CD4-positive, alpha-beta T cell (primary cell): ENCODE measurements around the gene BAIAP2. TPM values are rescaled to one million over a fixed set of nuclear protein-coding genes. Genes with fewer than 3 reads are reported as not detected.

Experiments
- ATAC-seq: fragments of 200-7000 bp; cut with Tn5 transposase; one replicate; pipeline ENCODE4 v1.10.0; 2022; ENCODE audit warnings: mild to moderate bottlenecking; ENCODE audit not compliant: poor library complexity
- CTCF ChIA-PET: fragments of 350-600 bp; sonication (Branson Sonifier 250); formaldehyde crosslinking; loops from one replicate; lab custom pipeline; 2021; ENCODE audit warnings: antibody characterized with exemption, inconsistent platforms; lab: Charles Lee
- POLR2A ChIA-PET: fragments of 350-600 bp; sonication (Branson Sonifier 250); formaldehyde crosslinking; loops from one replicate; lab custom pipeline; 2021; ENCODE audit warnings: antibody characterized with exemption, inconsistent platforms; lab: Charles Lee
- DNase-seq, 14 experiments: peaks; one replicate each; pipeline ENCODE4 v3.0.0-alpha.2; 2013 to 2020; ENCODE audit warnings: mixed read lengths in 2 of 14
- H3K27ac ChIP-seq, 2 donors: one replicate each; pipeline versions ENCODE4 v1.5.1 to v1.7.0; 2013; ENCODE audit warnings: low read length in 2 of 2, low read depth in 1 of 2, mild to moderate bottlenecking in 1 of 2
- H3K27me3 ChIP-seq, 2 experiments: 1 replicate in 1 of 2; 2 replicates in 1 of 2; pipeline versions ENCODE4 v1.6.1 to v1.7.0; 2013; ENCODE audit warnings: low read length in 2 of 2, control low read depth in 1 of 2, mild to moderate bottlenecking in 1 of 2, moderate library complexity in 1 of 2; ENCODE audit not compliant: insufficient read depth in 2 of 2, control insufficient read depth in 1 of 2
- H3K36me3 ChIP-seq: one replicate; pipeline ENCODE4 v1.6.1; 2013; ENCODE audit warnings: low read length, control low read depth; ENCODE audit not compliant: insufficient read depth
- H3K4me1 ChIP-seq: one replicate; pipeline ENCODE4 v1.6.1; 2013; ENCODE audit warnings: low read length, control low read depth; ENCODE audit not compliant: insufficient read depth
- H3K4me3 ChIP-seq: one replicate; pipeline ENCODE4 v1.5.1; 2013; ENCODE audit warnings: mild to moderate bottlenecking, low read length, moderate library complexity
- H3K9me3 ChIP-seq, 2 experiments: 1 replicate in 1 of 2; 2 replicates in 1 of 2; pipeline versions ENCODE4 v1.6.1 to v1.7.0; 2013; ENCODE audit warnings: low read length in 2 of 2, mild to moderate bottlenecking in 2 of 2, control low read depth in 1 of 2, moderate library complexity in 1 of 2; ENCODE audit not compliant: control insufficient read depth in 1 of 2, insufficient read depth in 1 of 2
- H3K27ac Mint-ChIP-seq: one replicate; pipeline ENCODE4 v1.8.0; 2020; ENCODE audit warnings: mixed read lengths
- H3K27me3 Mint-ChIP-seq: one replicate; pipeline ENCODE4 v1.8.0; 2021; ENCODE audit warnings: mixed read lengths
- H3K36me3 Mint-ChIP-seq: one replicate; pipeline ENCODE4 v1.8.0; 2021; ENCODE audit warnings: low read depth, mixed read lengths
- H3K4me1 Mint-ChIP-seq: one replicate; pipeline ENCODE4 v1.8.0; 2021; ENCODE audit warnings: low read depth, mixed read lengths
- H3K4me3 Mint-ChIP-seq: one replicate; pipeline ENCODE4 v1.8.0; 2020; ENCODE audit warnings: mild to moderate bottlenecking, mixed read lengths
- H3K9me3 Mint-ChIP-seq: one replicate; pipeline ENCODE4 v1.8.0; 2020; ENCODE audit warnings: mixed read lengths
- intact Hi-C, 2 experiments: fragments of 100-400 bp; cut with DNase I in 1 of 2; cut with micrococcal nuclease in 1 of 2; formaldehyde crosslinking; loops; one replicate each; pipeline versions ENCODE4 v1.15.1 to v1.9.0; 2023 to 2025; cut with DNase I, micrococcal nuclease
- total RNA-seq, 174 experiments: library from RNA in 2 of 174; stranded (reverse) in 2 of 174; gene quantifications; one replicate each; pipeline ENCODE4 v1.2.3 and lab custom pipeline; 2021 to 2026
- TF ChIP-seq, protein P1 (sequence below): fragments of 200-600 bp; IDR thresholded peaks from one replicate; pipeline ENCODE4 v1.8.0; 2022; ENCODE audit warnings: antibody characterized with exemption, mild to moderate bottlenecking

BAIAP2 gene
- total RNA-seq, 2 experiments from 2014 or later, result 4.2 to 4.9 TPM

DNA sequence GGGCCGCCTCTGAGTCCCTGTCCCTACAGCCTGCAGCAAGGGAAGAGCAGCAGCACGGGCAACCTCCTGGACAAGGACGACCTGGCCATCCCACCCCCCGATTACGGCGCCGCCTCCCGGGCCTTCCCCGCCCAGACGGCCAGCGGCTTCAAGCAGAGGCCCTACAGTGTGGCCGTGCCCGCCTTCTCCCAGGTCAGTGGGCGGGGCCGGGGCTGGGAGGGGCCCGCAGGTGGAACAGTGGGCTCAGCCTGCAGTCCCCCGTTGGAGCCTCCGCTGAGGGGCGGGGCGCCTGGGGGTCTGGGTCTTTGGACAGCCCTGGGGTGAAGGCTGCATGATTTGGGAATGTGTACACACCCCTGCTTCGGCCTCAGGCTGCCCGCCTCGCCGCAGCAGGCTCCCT, 71.8 kb downstream of the BAIAP2 start:
- Mint-ChIP-seq H3K9me3 (no peaks in the 10 kb centered on the region), H3K4me3 (no peak overlapping the region), H3K27ac (no peak overlapping the region), H3K36me3 (no peaks in the 10 kb centered on the region), H3K4me1 (no peaks in the 10 kb centered on the region), H3K27me3 (no peaks in the 10 kb centered on the region)
- H3K4me1 ChIP-seq, result peaks cover 4% of the 10 kb centered on the region
- ChIA-PET POLR2A (no interaction called here), CTCF (no interaction called here)
- ATAC-seq (no peak), DNase-seq (no peak)
- no peaks in the 10 kb centered on the region for H3K9me3 ChIP-seq
- no peak overlapping the region for H3K27ac ChIP-seq
- no peaks in the 10 kb centered on the region for H3K36me3 ChIP-seq
- no peaks in the 10 kb centered on the region for H3K27me3 ChIP-seq
- TF ChIP-seq, protein P1, sequence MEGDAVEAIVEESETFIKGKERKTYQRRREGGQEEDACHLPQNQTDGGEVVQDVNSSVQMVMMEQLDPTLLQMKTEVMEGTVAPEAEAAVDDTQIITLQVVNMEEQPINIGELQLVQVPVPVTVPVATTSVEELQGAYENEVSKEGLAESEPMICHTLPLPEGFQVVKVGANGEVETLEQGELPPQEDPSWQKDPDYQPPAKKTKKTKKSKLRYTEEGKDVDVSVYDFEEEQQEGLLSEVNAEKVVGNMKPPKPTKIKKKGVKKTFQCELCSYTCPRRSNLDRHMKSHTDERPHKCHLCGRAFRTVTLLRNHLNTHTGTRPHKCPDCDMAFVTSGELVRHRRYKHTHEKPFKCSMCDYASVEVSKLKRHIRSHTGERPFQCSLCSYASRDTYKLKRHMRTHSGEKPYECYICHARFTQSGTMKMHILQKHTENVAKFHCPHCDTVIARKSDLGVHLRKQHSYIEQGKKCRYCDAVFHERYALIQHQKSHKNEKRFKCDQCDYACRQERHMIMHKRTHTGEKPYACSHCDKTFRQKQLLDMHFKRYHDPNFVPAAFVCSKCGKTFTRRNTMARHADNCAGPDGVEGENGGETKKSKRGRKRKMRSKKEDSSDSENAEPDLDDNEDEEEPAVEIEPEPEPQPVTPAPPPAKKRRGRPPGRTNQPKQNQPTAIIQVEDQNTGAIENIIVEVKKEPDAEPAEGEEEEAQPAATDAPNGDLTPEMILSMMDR, result no peak
- intact Hi-C loops, result no loop called here
- H3K4me3 ChIP-seq, result no peak overlapping the region

DNA sequence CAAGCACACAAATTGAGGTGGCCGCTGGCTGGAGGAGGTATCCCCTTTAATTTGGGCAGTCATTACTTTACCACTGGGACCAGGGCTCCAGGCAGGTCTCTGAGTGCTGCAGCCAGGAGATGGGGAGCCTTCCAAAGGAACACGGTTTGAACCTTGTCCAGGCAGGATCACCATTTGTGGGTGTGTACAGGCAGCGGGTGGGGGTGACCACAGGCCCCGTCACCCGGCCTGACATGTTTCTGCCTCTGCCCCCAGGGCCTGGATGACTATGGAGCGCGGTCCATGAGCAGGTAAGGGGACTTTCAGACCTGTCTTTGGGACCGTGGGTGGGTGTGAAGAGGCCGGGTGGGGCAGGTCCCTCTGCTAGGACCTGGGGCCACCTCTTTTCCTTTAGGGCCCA, 73.3 kb downstream of the BAIAP2 start:
- ChIA-PET CTCF (no interaction called here), POLR2A (no interaction called here)
- H3K9me3 Mint-ChIP-seq, result no peaks in the 10 kb centered on the region
- no peaks in the 10 kb centered on the region for H3K36me3 Mint-ChIP-seq
- Histone ChIP-seq H3K27ac (no peak overlapping the region), H3K36me3 (no peaks in the 10 kb centered on the region), H3K4me3 (no peak overlapping the region), H3K9me3 (no peaks in the 10 kb centered on the region), H3K4me1 (no peaks in the 10 kb centered on the region), H3K27me3 (no peaks in the 10 kb centered on the region)
- ATAC-seq, result no peak
- intact Hi-C loops, result no loop called here
- no peaks in the 10 kb centered on the region for H3K27me3 Mint-ChIP-seq
- DNase-seq, result no peak
- TF ChIP-seq, protein P1, result no peak
- no peaks in the 10 kb centered on the region for H3K4me1 Mint-ChIP-seq
- no peak overlapping the region for H3K27ac Mint-ChIP-seq
- no peak overlapping the region for H3K4me3 Mint-ChIP-seq

DNA sequence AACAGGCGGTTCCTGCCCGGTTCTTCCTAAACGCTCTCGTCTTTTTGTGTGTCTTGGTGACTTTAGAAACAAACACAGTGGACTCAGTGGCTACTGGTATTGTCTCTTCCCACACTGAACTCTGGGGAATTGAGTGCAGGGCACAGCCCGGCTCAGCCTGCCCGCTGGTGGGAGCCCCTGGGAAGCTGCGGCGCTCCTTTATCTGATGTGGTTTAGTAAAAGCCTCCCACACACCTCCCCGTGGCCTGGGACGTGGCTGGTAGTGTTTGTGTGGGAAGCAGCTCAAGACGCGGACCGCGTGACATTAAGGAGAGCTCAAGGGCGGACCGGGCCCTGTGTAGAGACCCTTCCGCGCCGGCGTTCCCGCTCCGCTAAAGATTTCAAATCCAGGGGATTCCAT, 75.0 kb downstream of the BAIAP2 start:
- intact Hi-C loops, result no loop called here
- Histone ChIP-seq H3K9me3 (no peaks in the 10 kb centered on the region), H3K4me1 (no peaks in the 10 kb centered on the region), H3K27ac (no peak overlapping the region), H3K4me3 (no peak overlapping the region), H3K27me3 (no peaks in the 10 kb centered on the region), H3K36me3 (no peaks in the 10 kb centered on the region)
- no peak for DNase-seq
- no peaks in the 10 kb centered on the region for H3K27me3 Mint-ChIP-seq
- no peak for ATAC-seq
- TF ChIP-seq, protein P1, result no peak
- no peak overlapping the region for H3K4me3 Mint-ChIP-seq
- ChIA-PET CTCF (interaction anchor here (1.6 kb wide), 1 partner anchor 8 kb away, joined by 3 read pairs; no protein-coding TSS in a partner anchor), POLR2A (no interaction called here)
- no peaks in the 10 kb centered on the region for H3K4me1 Mint-ChIP-seq
- H3K27ac Mint-ChIP-seq, result no peak overlapping the region
- no peaks in the 10 kb centered on the region for H3K36me3 Mint-ChIP-seq
- no peaks in the 10 kb centered on the region for H3K9me3 Mint-ChIP-seq
